Kidney (tissue), 14 donors: ENCODE measurements around the gene GJB4. TPM values are rescaled to one million over a fixed set of nuclear protein-coding genes. Genes with fewer than 3 reads are reported as not detected.
A peak's percentile ranks its signal among the peaks of the same experiment; 100 is the strongest.

ENCODE experiments used
- DNase-seq, 5 donors: peaks; one replicate each; pipeline ENCODE4 v3.0.0-alpha.2; 2013 to 2020
- FAIRE-seq: peaks from 2 replicates; lab custom pipeline; 2012; peaks lifted over from hg19 to GRCh38; lab: Jason Lieb, UNC
- H3K27ac ChIP-seq, 2 donors: one replicate each; pipeline ENCODE4 v1.7.0; 2013; ENCODE audit warnings: low read depth in 2 of 2, low read length in 2 of 2, inconsistent platforms in 1 of 2
- H3K27me3 ChIP-seq: one replicate; pipeline ENCODE4 v1.7.1; 2013; ENCODE audit warnings: low read length, inconsistent platforms; ENCODE audit not compliant: control insufficient read depth, insufficient read depth
- H3K36me3 ChIP-seq, 3 donors: one replicate each; pipeline versions ENCODE4 v1.7.0 to v1.7.1; 2013; ENCODE audit warnings: low read length in 3 of 3, control low read depth in 1 of 3, inconsistent platforms in 1 of 3; ENCODE audit not compliant: insufficient read depth in 3 of 3, control insufficient read depth in 2 of 3
- H3K4me1 ChIP-seq, 3 donors: one replicate each; pipeline versions ENCODE4 v1.7.0 to v1.7.1; 2013; ENCODE audit warnings: low read length in 3 of 3, inconsistent platforms in 1 of 3, low read depth in 1 of 3; ENCODE audit not compliant: control insufficient read depth in 2 of 3, insufficient read depth in 2 of 3
- H3K4me3 ChIP-seq, 3 donors: one replicate each; pipeline versions ENCODE4 v1.7.0 to v1.8.1; 2013; ENCODE audit warnings: low read length in 3 of 3, control low read depth in 1 of 3, inconsistent platforms in 1 of 3
- H3K9ac ChIP-seq, 3 donors: one replicate each; pipeline versions ENCODE4 v1.7.0 to v1.7.1; 2013; ENCODE audit warnings: low read length in 3 of 3, control low read depth in 1 of 3, inconsistent platforms in 1 of 3
- H3K9me3 ChIP-seq, 3 donors: one replicate each; pipeline versions ENCODE4 v1.7.0 to v1.7.1; 2013; ENCODE audit warnings: low read length in 3 of 3, control low read depth in 1 of 3, inconsistent platforms in 1 of 3; ENCODE audit not compliant: control insufficient read depth in 2 of 3, insufficient read depth in 1 of 3
- CTCF ChIP-seq: IDR thresholded peaks from 3 replicates; pipeline ENCODE4 v1.5.1; 2012; ENCODE audit warnings: mild to moderate bottlenecking, moderate library complexity, borderline replicate concordance; ENCODE audit not compliant: insufficient read depth; ENCODE audit errors: extremely low read depth
- intact Hi-C: fragments of 100-400 bp; cut with DNase I; formaldehyde crosslinking; loops from one replicate; pipeline ENCODE4 v1.11.1; 2022
- polyA plus RNA-seq: library from polyadenylated mRNA; stranded (reverse); fragments of 350-450 nt; fragmentation: Illumina TruSeq; extraction: RNeasy Lipid Tissue Mini Kit (QIAGEN cat#74804); gene quantifications from one replicate; pipeline ENCODE4 v1.2.3, GENCODE V29; 2014; ENCODE audit warnings: low read depth, low replicate concordance; ENCODE audit not compliant: insufficient read depth
- total RNA-seq: library from RNA; stranded (reverse); fragmentation: NEBNext Ultra II Directional; extraction: Animal tissue kit (Norgen Biotek cat#: 25700); gene quantifications from one replicate; pipeline ENCODE4 v1.2.1, GENCODE V29; 2021
- donor health status: control.
- donor health status: control.
- donor health status: control.
- donor health status: control.
- donor health status: control.
- donor health status: DM: yes; HTN: yes; CAD: no.
- donor health status: Normal renal cell carcinoma (clear cell type).

GJB4 gene
- total and polyA plus RNA-seq, 2 donors from 2014 or later, result 0.50 TPM; not detected in 1

- Histone ChIP-seq H3K27ac (no peak overlapping the region), H3K36me3 (no peaks in the 10 kb centered on the region), H3K9ac (no peak overlapping the region), H3K27me3 (no peaks in the 10 kb centered on the region), H3K4me1 (no peaks in the 10 kb centered on the region), H3K9me3 (no peaks in the 10 kb centered on the region), H3K4me3 (no peak overlapping the region)
- intact Hi-C loops, result no loop called here
- DNase-seq (no peak), FAIRE-seq (no peak)
- TF ChIP-seq CTCF, result no peak
These were observed 6.4 kb upstream of the GJB4 start for GRCh38 chr1:34753163-34753562.

- no peak for TF ChIP-seq CTCF
- H3K36me3 ChIP-seq, result no peaks in the 10 kb centered on the region
- no peak within 1 kb of the TSS for H3K4me3 ChIP-seq
- intact Hi-C loops, result no loop called here
- no peaks in the 10 kb centered on the region for H3K27me3 ChIP-seq
- no peak within 1 kb of the TSS for H3K9ac ChIP-seq
- no peaks in the 10 kb centered on the region for H3K4me1 ChIP-seq
- no peaks in the 10 kb centered on the region for H3K9me3 ChIP-seq
- H3K27ac ChIP-seq, result no peak within 1 kb of the TSS
- DNase-seq, result peak in 1 of 5 donors; percentile 48
- no peak for FAIRE-seq
These were observed 4.4 kb upstream of the GJB4 start, which contains the start of gene GJB5 for GRCh38 chr1:34754964-34755637. TSS of gene GJB5 (plus strand) at chr1:34755047. CDS start at chr1:34757331, 2,284 bp downstream.

GRCh38 chr1:34755961-34756360, 3.6 kb upstream of the GJB4 start:
- no peak for TF ChIP-seq CTCF
- H3K9ac ChIP-seq, result no peak overlapping the region
- no peaks in the 10 kb centered on the region for H3K4me1 ChIP-seq
- no peak for FAIRE-seq
- no peaks in the 10 kb centered on the region for H3K36me3 ChIP-seq
- intact Hi-C loops, result no loop called here
- DNase-seq, result peak in 1 of 5 donors; percentile 26
- no peak overlapping the region for H3K27ac ChIP-seq
- H3K9me3 ChIP-seq, result no peaks in the 10 kb centered on the region
- no peak overlapping the region for H3K4me3 ChIP-seq
- no peaks in the 10 kb centered on the region for H3K27me3 ChIP-seq
